HEK293T (cell line): Measurements from ENCODE around the gene ARHGEF10L.

Experiments
- CTCF ChIA-PET: fragments of 350-600 bp; formaldehyde crosslinking; extraction: SDS; loops from one replicate; lab custom pipeline; 2021; ENCODE audit warnings: antibody characterized with exemption, inconsistent platforms; lab: Yijun Ruan, JAX
- POLR2A ChIA-PET: fragments of 350-600 bp; formaldehyde crosslinking; extraction: SDS; loops from one replicate; lab custom pipeline; 2020; ENCODE audit warnings: antibody characterized with exemption, inconsistent platforms; lab: Yijun Ruan, JAX
- DNase-seq: peaks from one replicate; pipeline ENCODE4 v3.0.0; 2012; ENCODE audit warnings: mixed read lengths; ENCODE audit errors: extremely low spot score
- ARNT ChIP-seq: fragments of 450-650 bp; IDR thresholded peaks from 2 replicates; pipeline ENCODE4 v1.6.1; 2017; ENCODE audit warnings: mild to moderate bottlenecking
- BHLHE40 ChIP-seq: fragments of 450-650 bp; IDR thresholded peaks from 2 replicates; pipeline ENCODE4 v1.6.1; 2016; ENCODE audit warnings: mild to moderate bottlenecking, moderate library complexity, borderline replicate concordance
- CTBP1 ChIP-seq: fragments of 450-650 bp; IDR thresholded peaks from 2 replicates; pipeline ENCODE4 v1.6.1; 2016; ENCODE audit warnings: borderline replicate concordance
- ELF4 ChIP-seq: fragments of 450-650 bp; IDR thresholded peaks from 2 replicates; pipeline ENCODE4 v1.6.1; 2017; ENCODE audit warnings: antibody characterized with exemption
- FOXA1 ChIP-seq: fragments of 450-650 bp; IDR thresholded peaks from 2 replicates; pipeline ENCODE4 v1.6.1; 2016; ENCODE audit warnings: mild to moderate bottlenecking
- FOXK2 ChIP-seq: fragments of 450-650 bp; IDR thresholded peaks from 2 replicates; pipeline ENCODE4 v1.6.1; 2016; ENCODE audit warnings: mild to moderate bottlenecking
- FOXM1 ChIP-seq: fragments of 450-650 bp; IDR thresholded peaks from 2 replicates; pipeline ENCODE4 v1.6.1; 2017; ENCODE audit warnings: mild to moderate bottlenecking, borderline replicate concordance
- HDGF ChIP-seq: fragments of 450-650 bp; IDR thresholded peaks from 2 replicates; pipeline ENCODE4 v1.6.1; 2017; ENCODE audit warnings: antibody characterized with exemption, borderline replicate concordance
- L3MBTL2 ChIP-seq: fragments of 450-650 bp; conservative IDR thresholded peaks from 2 replicates; pipeline ENCODE4 v1.6.1; 2016; ENCODE audit warnings: mild to moderate bottlenecking
- LEF1 ChIP-seq: fragments of 450-650 bp; IDR thresholded peaks from 2 replicates; pipeline ENCODE4 v1.6.1; 2017; ENCODE audit warnings: mild to moderate bottlenecking, borderline replicate concordance
- NFRKB ChIP-seq: fragments of 450-650 bp; IDR thresholded peaks from 2 replicates; pipeline ENCODE4 v1.6.1; 2016; ENCODE audit warnings: mild to moderate bottlenecking, moderate library complexity
- SP1 ChIP-seq: fragments of 450-650 bp; IDR thresholded peaks from 2 replicates; pipeline ENCODE4 v1.6.1; 2017
- SUZ12 ChIP-seq: fragments of 450-650 bp; IDR thresholded peaks from 2 replicates; pipeline ENCODE4 v1.6.1; 2016; ENCODE audit warnings: mild to moderate bottlenecking
- TARDBP ChIP-seq: fragments of 450-650 bp; IDR thresholded peaks from 2 replicates; pipeline ENCODE4 v1.6.1; 2016
- ZNF384 ChIP-seq: fragments of 450-650 bp; IDR thresholded peaks from 2 replicates; pipeline ENCODE4 v1.6.1; 2016
- TF ChIP-seq, protein P1 (sequence below): fragments of 450-650 bp; IDR thresholded peaks from 2 replicates; pipeline ENCODE4 v1.6.1; 2016

ARHGEF10L gene

DNA sequence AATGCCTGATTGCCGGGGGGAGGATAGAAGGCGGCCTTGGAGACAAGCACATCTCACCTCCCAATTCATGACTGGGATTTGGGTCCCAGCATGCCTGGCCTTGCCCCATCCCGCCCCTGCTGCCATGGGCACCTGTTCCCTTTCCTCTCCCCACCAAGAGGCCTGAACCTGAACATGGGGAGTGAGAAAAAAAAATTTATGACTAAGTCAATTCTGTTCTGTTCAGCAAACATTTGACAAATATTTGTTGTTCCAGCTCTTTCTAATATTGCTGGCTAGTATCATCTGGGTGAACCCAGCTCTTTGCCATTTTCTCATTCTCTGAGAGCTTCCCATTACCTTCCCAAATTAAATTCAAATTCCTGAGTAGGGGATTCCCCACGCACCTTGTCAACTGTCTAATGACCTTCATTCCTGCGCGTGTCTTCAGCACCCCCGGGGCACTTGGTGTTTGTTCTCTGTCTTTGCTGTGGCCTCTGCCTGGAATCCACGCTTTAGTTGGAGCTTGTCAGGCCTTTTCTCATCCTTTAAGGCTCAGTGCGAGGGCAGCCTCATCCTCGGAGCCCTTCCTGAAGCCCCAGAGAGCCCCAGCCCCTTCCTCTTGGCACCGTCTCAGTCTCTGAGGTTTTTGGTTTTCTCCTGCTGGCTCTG is 42.8 kb downstream of the ARHGEF10L start:
- TF ChIP-seq HDGF (no peak), LEF1 (no peak), ARNT (no peak), TARDBP (no peak), SP1 (no peak), SUZ12 (no peak)
- POLR2A ChIA-PET: no interaction called here
- no peak for DNase-seq
- CTCF ChIA-PET: interaction anchor here (0.6 to 1.4 kb wide), 4 partner anchors 10 to 509 kb away, joined by 3 to 6 read pairs (median 3); no protein-coding TSS in a partner anchor

DNA sequence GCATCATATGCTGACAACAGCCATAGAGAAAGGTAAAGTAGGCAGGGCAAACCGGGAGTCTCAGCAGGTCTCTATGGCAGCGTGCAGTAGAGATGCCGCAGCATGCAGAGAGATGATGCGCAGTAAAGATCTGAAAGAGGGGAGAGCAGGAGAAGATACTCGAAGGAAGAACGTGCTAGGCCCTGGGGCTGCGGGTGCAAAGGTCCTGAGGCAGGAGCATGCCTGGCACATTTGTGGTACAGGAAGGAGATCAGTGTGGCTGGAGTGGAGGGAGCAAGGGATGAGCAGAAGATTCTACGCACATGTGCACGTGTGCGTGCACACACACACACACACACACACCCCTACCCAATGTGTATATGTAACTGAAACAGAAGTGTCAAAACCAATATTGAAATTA is 45.0 kb downstream of the ARHGEF10L start:
- no peak for TF ChIP-seq HDGF
- TF ChIP-seq, protein P1, sequence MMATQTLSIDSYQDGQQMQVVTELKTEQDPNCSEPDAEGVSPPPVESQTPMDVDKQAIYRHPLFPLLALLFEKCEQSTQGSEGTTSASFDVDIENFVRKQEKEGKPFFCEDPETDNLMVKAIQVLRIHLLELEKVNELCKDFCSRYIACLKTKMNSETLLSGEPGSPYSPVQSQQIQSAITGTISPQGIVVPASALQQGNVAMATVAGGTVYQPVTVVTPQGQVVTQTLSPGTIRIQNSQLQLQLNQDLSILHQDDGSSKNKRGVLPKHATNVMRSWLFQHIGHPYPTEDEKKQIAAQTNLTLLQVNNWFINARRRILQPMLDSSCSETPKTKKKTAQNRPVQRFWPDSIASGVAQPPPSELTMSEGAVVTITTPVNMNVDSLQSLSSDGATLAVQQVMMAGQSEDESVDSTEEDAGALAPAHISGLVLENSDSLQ: no peak
- no peak for TF ChIP-seq BHLHE40
- no peak for TF ChIP-seq ZNF384
- TF ChIP-seq ARNT: no peak
- TF ChIP-seq SP1: no peak
- TF ChIP-seq NFRKB: no peak
- no peak for TF ChIP-seq FOXM1
- no peak for TF ChIP-seq LEF1
- no peak for TF ChIP-seq FOXA1
- no peak for TF ChIP-seq L3MBTL2
- TF ChIP-seq TARDBP: no peak
- TF ChIP-seq ELF4: no peak
- no peak for TF ChIP-seq CTBP1
- no peak for TF ChIP-seq SUZ12
- TF ChIP-seq FOXK2: no peak
- CTCF ChIA-PET: interaction anchor here (1.2 to 1.4 kb wide), 2 partner anchors 10 to 23 kb away, joined by 4 to 5 read pairs; no protein-coding TSS in a partner anchor
- POLR2A ChIA-PET: no interaction called here

DNA sequence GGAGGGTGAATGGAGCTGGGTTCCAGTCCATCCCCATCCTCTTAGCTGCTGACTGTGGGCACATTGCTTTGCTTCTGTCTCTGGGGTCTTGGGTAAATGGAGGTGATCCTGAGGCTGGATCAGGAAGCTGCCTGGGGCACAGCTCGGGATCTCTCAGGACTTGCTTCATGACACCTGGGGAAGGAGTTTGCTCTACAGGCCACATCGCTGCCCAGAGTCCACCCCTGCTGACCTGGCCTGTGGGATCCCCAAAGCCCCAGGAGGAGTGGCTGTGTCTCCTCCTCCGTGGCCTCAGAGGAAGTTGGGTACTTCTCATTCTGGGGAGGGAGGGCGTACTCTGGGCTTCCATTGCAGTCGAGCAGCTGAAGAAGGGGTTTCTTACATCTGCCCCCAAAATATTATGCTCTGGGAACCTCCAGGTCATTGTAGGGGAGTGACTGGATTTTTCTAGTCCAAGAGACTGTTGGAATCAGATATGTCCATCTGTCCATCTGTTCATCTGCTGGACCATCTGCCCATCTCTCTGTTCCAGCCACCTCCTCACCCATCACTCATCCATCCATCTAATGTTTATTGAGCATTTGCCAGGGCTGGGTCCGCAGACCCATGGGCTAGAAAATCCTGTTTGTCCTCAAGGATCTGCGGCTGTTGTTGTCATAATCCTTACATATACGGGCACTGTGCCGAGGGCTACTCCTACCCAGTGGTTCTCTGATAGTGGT is 45.9 kb downstream of the ARHGEF10L start:
- POLR2A ChIA-PET: no interaction called here
- no peak for TF ChIP-seq FOXK2
- TF ChIP-seq FOXM1: no peak
- no peak for TF ChIP-seq ZNF384
- CTCF ChIA-PET: interaction anchor here (1.4 kb wide), 1 partner anchor 22 kb away, joined by 4 read pairs; no protein-coding TSS in a partner anchor
- no peak for DNase-seq

More for the DNA sequence above, 45.0 kb downstream of the ARHGEF10L start:
- no peak for DNase-seq

DNA sequence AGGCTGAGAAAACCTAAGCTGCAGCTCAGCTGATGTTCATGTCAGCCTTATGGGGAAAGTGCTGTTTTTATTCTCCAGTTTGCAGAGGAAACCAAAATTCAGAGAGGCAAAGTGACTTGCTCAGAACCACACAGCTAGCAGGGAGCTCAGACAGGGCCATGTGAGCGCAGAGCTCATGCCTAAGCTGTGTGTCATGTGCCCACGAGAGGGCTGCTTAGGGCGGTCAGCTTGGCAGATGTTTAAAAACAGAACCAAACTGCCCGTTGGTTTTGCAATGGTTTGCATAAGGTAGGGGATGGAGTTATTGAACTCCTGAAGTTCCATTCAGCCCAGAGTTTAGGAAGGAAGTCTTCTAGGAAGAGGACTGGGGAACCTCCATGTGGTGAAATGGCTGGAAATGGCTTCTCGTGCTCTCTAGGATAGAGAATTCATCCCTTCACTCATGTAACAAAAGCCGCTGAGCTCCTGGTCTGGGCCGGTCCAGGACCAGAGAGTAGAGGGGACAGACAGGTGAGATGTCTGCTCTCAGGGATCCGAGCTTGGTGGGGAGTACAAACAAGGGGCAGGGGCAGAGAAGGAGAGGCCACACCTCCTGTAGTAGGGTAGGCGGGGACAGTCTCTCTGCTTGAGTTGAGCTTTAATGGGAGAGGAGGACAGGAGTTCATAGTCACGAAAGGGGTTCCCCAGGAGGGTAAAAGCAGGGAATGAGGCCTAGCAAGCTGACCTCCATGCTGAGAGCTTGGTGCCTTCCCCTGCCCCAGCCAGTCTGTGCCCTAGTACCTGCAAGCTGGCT is 46.9 kb downstream of the ARHGEF10L start:
- CTCF ChIA-PET: interaction anchor here (0.7 to 1.2 kb wide), 3 partner anchors 12 to 109 kb away, joined by 4 to 5 read pairs (median 5); no protein-coding TSS in a partner anchor
- POLR2A ChIA-PET: interaction anchor here (1.0 to 1.3 kb wide), 2 partner anchors 11 to 73 kb away, joined by 3 to 4 read pairs; no protein-coding TSS in a partner anchor
- TF ChIP-seq SP1 (no peak), CTBP1 (no peak), TARDBP (no peak), ELF4 (no peak), FOXM1 (no peak), ZNF384 (no peak), ARNT (no peak), HDGF (no peak), FOXK2 (no peak), FOXA1 (no peak), LEF1 (no peak), L3MBTL2 (no peak), BHLHE40 (no peak), SUZ12 (no peak), NFRKB (no peak)
- TF ChIP-seq, protein P1: no peak
- no peak for DNase-seq

DNA sequence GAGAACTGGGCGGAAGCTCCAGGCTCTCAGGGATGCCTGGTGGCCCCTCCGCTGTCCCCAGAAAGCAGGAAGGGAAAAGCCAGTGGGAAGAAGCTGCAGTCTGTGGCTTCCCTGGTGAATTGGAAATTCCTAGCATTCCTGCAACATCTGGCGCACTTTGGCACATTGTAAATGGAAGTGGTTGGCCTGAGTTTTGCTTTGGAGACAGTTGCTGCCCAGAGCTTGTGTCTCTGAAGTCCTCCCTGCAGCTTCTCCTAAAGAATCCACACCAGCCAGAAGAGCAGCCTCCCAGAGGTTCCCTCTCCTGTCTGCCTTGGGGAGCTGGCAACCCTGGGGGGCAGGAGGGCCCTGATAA is 48.2 kb downstream of the ARHGEF10L start:
- TF ChIP-seq CTBP1 (no peak), ARNT (no peak)
- ChIA-PET POLR2A (interaction anchor here (1.3 kb wide), 1 partner anchor 74 kb away, joined by 4 read pairs; no protein-coding TSS in a partner anchor), CTCF (interaction anchor here (1.3 kb wide), 1 partner anchor 13 kb away, joined by 4 read pairs; no protein-coding TSS in a partner anchor)
- no peak for DNase-seq
